H9 (cell line): ENCODE results near the gene VPS51. TPM values are rescaled to one million over a fixed set of nuclear protein-coding genes. Genes with fewer than 3 reads are reported as not detected.
A peak's percentile ranks its signal among the peaks of the same experiment; 100 is the strongest.

Experiments used
- DNase-seq: peaks from one replicate; pipeline ENCODE4 v3.0.0-alpha.2; 2017
- H2AFZ ChIP-seq: one replicate; pipeline ENCODE4 v1.6.1; 2013; ENCODE audit warnings: mild to moderate bottlenecking, low read length, control low read depth, moderate library complexity
- H2AK5ac ChIP-seq: 2 replicates; pipeline ENCODE4 v1.6.1; 2013; ENCODE audit warnings: low read length, control low read depth, mixed read lengths; ENCODE audit not compliant: insufficient read length
- H2BK120ac ChIP-seq: one replicate; pipeline ENCODE4 v1.6.1; 2013; ENCODE audit warnings: low read depth, mild to moderate bottlenecking, low read length, control low read depth, inconsistent platforms; ENCODE audit not compliant: poor library complexity, severe bottlenecking
- H2BK12ac ChIP-seq: 2 replicates; pipeline ENCODE4 v1.6.1; 2013; ENCODE audit warnings: low read length, control low read depth, mixed read lengths, low read depth; ENCODE audit not compliant: insufficient read length
- H2BK15ac ChIP-seq: 2 replicates; pipeline ENCODE4 v1.6.1; 2013; ENCODE audit warnings: low read depth, low read length, control low read depth
- H2BK20ac ChIP-seq: one replicate; pipeline ENCODE4 v1.6.1; 2013; ENCODE audit warnings: low read depth, mild to moderate bottlenecking, low read length, control low read depth, inconsistent platforms; ENCODE audit not compliant: poor library complexity, severe bottlenecking
- H2BK5ac ChIP-seq: 2 replicates; pipeline ENCODE4 v1.6.1; 2013; ENCODE audit warnings: low read length, control low read depth, mixed read lengths; ENCODE audit not compliant: insufficient read length
- H3K14ac ChIP-seq: 2 replicates; pipeline ENCODE4 v1.6.1; 2013; ENCODE audit warnings: low read length, control low read depth; ENCODE audit not compliant: insufficient read depth
- H3K18ac ChIP-seq: 2 replicates; pipeline ENCODE4 v1.6.1; 2013; ENCODE audit warnings: low read depth, mild to moderate bottlenecking, mixed read lengths, low read length, control low read depth; ENCODE audit not compliant: insufficient read length
- H3K23ac ChIP-seq: 2 replicates; pipeline ENCODE4 v1.6.1; 2013; ENCODE audit warnings: low read length, control low read depth, mixed read lengths, low read depth; ENCODE audit not compliant: insufficient read length
- H3K23me2 ChIP-seq: 2 replicates; pipeline ENCODE4 v1.6.1; 2013; ENCODE audit warnings: low read depth, mild to moderate bottlenecking, mixed read lengths, low read length, control low read depth; ENCODE audit not compliant: insufficient read length, poor library complexity, severe bottlenecking
- H3K27ac ChIP-seq: 2 replicates; pipeline ENCODE4 v1.5.1; 2013; ENCODE audit warnings: low read length, control low read depth, mixed read lengths, low read depth; ENCODE audit not compliant: insufficient read length
- H3K27me3 ChIP-seq: 2 replicates; pipeline ENCODE4 v1.6.1; 2013; ENCODE audit warnings: low read length, control low read depth, inconsistent platforms; ENCODE audit not compliant: insufficient read depth
- H3K4ac ChIP-seq: 2 replicates; pipeline ENCODE4 v1.6.1; 2013; ENCODE audit warnings: low read depth, mild to moderate bottlenecking, control low read depth, inconsistent platforms, low read length, moderate library complexity
- H3K4me1 ChIP-seq: 2 replicates; pipeline ENCODE4 v1.6.1; 2013; ENCODE audit warnings: low read length, control low read depth, inconsistent platforms; ENCODE audit not compliant: insufficient read depth
- H3K4me2 ChIP-seq: 2 replicates; pipeline ENCODE4 v1.6.1; 2013; ENCODE audit warnings: low read length, control low read depth, mixed read lengths; ENCODE audit not compliant: insufficient read length, insufficient read depth
- H3K56ac ChIP-seq: 2 replicates; pipeline ENCODE4 v1.6.1; 2013; ENCODE audit warnings: low read depth, mild to moderate bottlenecking, mixed read lengths, low read length, control low read depth; ENCODE audit not compliant: insufficient read length
- H3K79me1 ChIP-seq: 2 replicates; pipeline ENCODE4 v1.6.1; 2013; ENCODE audit warnings: low read depth, mild to moderate bottlenecking, moderate library complexity, low read length, control low read depth, inconsistent platforms; ENCODE audit not compliant: insufficient read depth, poor library complexity, severe bottlenecking
- H3K79me2 ChIP-seq: 2 replicates; pipeline ENCODE4 v1.6.1; 2013; ENCODE audit warnings: low read length, control low read depth, inconsistent platforms; ENCODE audit not compliant: insufficient read depth
- H3K9ac ChIP-seq: 2 replicates; pipeline ENCODE4 v1.6.1; 2013; ENCODE audit warnings: low read length, control low read depth, mixed read lengths; ENCODE audit not compliant: insufficient read length; ENCODE audit errors: extremely low read depth
- H3K9me3 ChIP-seq: one replicate; pipeline ENCODE4 v1.6.1; 2013; ENCODE audit warnings: low read depth, low read length, inconsistent platforms; ENCODE audit not compliant: control insufficient read depth
- H3T11ph ChIP-seq: one replicate; pipeline ENCODE4 v1.6.1; 2013; ENCODE audit warnings: mild to moderate bottlenecking, low read length, control low read depth, inconsistent platforms
- H4K20me1 ChIP-seq: one replicate; pipeline ENCODE4 v1.6.1; 2013; ENCODE audit not compliant: control insufficient read depth, insufficient read length, insufficient read depth
- H4K5ac ChIP-seq: 2 replicates; pipeline ENCODE4 v1.6.1; 2013; ENCODE audit warnings: low read depth, mild to moderate bottlenecking, mixed read lengths, low read length, control low read depth; ENCODE audit not compliant: insufficient read length
- H4K8ac ChIP-seq: replicated peaks from 2 replicates; pipeline ENCODE4 v1.6.1; 2013; ENCODE audit warnings: low read length, control low read depth, mixed read lengths, low read depth; ENCODE audit not compliant: insufficient read length
- H4K91ac ChIP-seq: 2 replicates; pipeline ENCODE4 v1.6.1; 2013; ENCODE audit warnings: low read depth, mild to moderate bottlenecking, moderate library complexity, mixed read lengths, low read length, control low read depth; ENCODE audit not compliant: insufficient read length
- H3K27ac Mint-ChIP-seq, 3 experiments: 2 replicates in 2 of 3; 3 replicates in 1 of 3; pipeline ENCODE4 v1.8.0; 2020 to 2021; ENCODE audit warnings: mixed read lengths in 3 of 3, mild to moderate bottlenecking in 1 of 3, moderate library complexity in 1 of 3
- H3K27me3 Mint-ChIP-seq: 2 replicates; pipeline ENCODE4 v1.8.0; 2021; ENCODE audit warnings: low read depth, mild to moderate bottlenecking, moderate library complexity, mixed read lengths
- H3K36me3 Mint-ChIP-seq, 3 experiments: 2 replicates in 2 of 3; 3 replicates in 1 of 3; pipeline ENCODE4 v1.8.0; 2020 to 2021; ENCODE audit warnings: low read depth in 3 of 3, mixed read lengths in 3 of 3; ENCODE audit not compliant: insufficient read depth in 1 of 3
- H3K4me1 Mint-ChIP-seq, 2 experiments: 2 replicates each; pipeline ENCODE4 v1.8.0; 2020; ENCODE audit warnings: mixed read lengths in 2 of 2
- H3K4me3 Mint-ChIP-seq, 2 experiments: 2 replicates in 1 of 2; 3 replicates in 1 of 2; pipeline ENCODE4 v1.8.0; 2020 to 2021; ENCODE audit warnings: mild to moderate bottlenecking in 2 of 2, mixed read lengths in 2 of 2, moderate library complexity in 1 of 2
- H3K9me3 Mint-ChIP-seq, 2 experiments: 2 replicates in 1 of 2; 3 replicates in 1 of 2; pipeline ENCODE4 v1.8.0; 2020; ENCODE audit warnings: mild to moderate bottlenecking in 2 of 2, mixed read lengths in 2 of 2, moderate library complexity in 1 of 2
- CTCF ChIP-seq: fragments of 200-600 bp; sonication (generic); conservative IDR thresholded peaks from 3 replicates; pipeline ENCODE4 v1.8.0; 2021; ENCODE audit warnings: antibody characterized with exemption, mild to moderate bottlenecking
- WGBS: extraction: QIAGEN DNeasy Blood & Tissue Kit; methylation state at CpG from one replicate; pipeline ENCODE4 v1.1.7; 2013; ENCODE audit warnings: missing lambda C conversion rate, low lambda C conversion rate, mixed read lengths; ENCODE audit not compliant: insufficient read length; ENCODE audit errors: extremely low coverage; 5-methylcytosine and 5-hydroxymethylcytosine counted together
- total RNA-seq: library from RNA; stranded (reverse); gene quantifications from 2 replicates; pipeline ENCODE4 v1.2.1, GENCODE V29; 2021

The VPS51 gene
- total RNA-seq, 1 experiment from 2014 or later = 94.7 TPM

DNA sequence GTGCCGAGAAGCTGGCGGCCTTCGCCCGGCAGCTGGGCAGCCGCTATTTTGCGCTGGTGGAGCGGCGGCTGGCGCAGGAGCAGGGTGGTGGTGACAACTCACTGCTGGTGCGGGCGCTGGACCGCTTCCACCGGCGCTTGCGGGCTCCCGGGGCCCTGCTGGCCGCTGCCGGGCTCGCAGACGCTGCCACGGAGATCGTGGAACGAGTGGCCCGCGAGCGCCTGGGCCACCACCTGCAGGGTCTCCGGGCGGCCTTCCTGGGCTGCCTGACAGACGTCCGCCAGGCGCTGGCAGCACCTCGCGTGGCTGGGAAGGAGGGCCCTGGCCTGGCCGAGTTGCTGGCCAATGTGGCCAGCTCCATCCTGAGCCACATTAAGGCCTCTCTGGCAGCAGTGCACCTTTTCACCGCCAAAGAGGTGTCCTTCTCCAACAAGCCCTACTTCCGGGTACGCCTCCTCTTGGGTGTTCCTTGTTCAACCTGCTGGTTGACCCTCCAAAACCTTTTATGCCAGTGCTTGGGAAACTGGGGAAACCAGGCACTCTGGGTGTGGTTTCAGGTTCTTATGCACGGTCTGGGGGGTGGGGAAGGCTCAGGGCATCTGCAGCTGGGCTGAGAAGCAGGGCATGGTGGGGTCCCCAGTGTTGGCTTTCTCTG lies 12.6 kb downstream of the VPS51 start:
- peaks cover 2 to 12% (median 9%) of the 10 kb centered on the region in 3 experiments; a peak in 6 of 7 replicates for H3K36me3 Mint-ChIP-seq
- Histone ChIP-seq H3K4ac (no peak overlapping the region), H4K91ac (no peak overlapping the region), H3K79me1 (no peaks in the 10 kb centered on the region), H3K14ac (no peak overlapping the region), H3K18ac (no peak overlapping the region), H3K23ac (no peak overlapping the region), H2BK12ac (no peak overlapping the region), H3K56ac (no peak overlapping the region), H3T11ph (no peak overlapping the region), H2BK15ac (no peak overlapping the region), H3K27ac (no peak overlapping the region), H3K23me2 (peaks cover 13% of the 10 kb centered on the region), H4K20me1 (no peaks in the 10 kb centered on the region), H3K27me3 (no peaks in the 10 kb centered on the region), H2AFZ (no peak overlapping the region), H2AK5ac (no peak overlapping the region), H3K4me1 (no peaks in the 10 kb centered on the region), H3K9ac (no peak overlapping the region), H2BK20ac (no peak overlapping the region), H2BK5ac (no peak overlapping the region), H2BK120ac (no peak overlapping the region), H4K5ac (no peak overlapping the region), H4K8ac (no peak overlapping the region), H3K79me2 (no peaks in the 10 kb centered on the region), H3K4me2 (no peak overlapping the region), H3K9me3 (no peaks in the 10 kb centered on the region)
- peaks cover 14 to 19% of the 10 kb centered on the region in 2 experiments for H3K4me1 Mint-ChIP-seq
- WGBS = no CpG with 5 or more reads among the region's 38 CpGs
- H3K27ac Mint-ChIP-seq = no peak overlapping the region
- H3K4me3 Mint-ChIP-seq = no peak overlapping the region
- H3K27me3 Mint-ChIP-seq = no peaks in the 10 kb centered on the region
- TF ChIP-seq CTCF = no peak
- peak; percentile 31 for DNase-seq
- no peaks in the 10 kb centered on the region for H3K9me3 Mint-ChIP-seq
